KOPT-K1 (cell line): Measurements from ENCODE around the gene TRMT61B.

Experiments used
- H3K27ac ChIP-seq: fragments of 200-600 bp; sonication (generic); 2 replicates; pipeline ENCODE4 v1.5.1; 2016; ENCODE audit warnings: antibody characterized with exemption, mild to moderate bottlenecking, low read depth, low read length; ENCODE audit not compliant: poor library complexity, severe bottlenecking
- H3K36me3 ChIP-seq: fragments of 200-600 bp; sonication (generic); 2 replicates; pipeline ENCODE4 v1.5.1; 2017; ENCODE audit warnings: antibody characterized with exemption, mild to moderate bottlenecking, low read length, moderate library complexity; ENCODE audit not compliant: insufficient read depth
- H3K9me3 ChIP-seq: fragments of 200-600 bp; sonication (generic); 2 replicates; pipeline ENCODE4 v1.5.1; 2017; ENCODE audit warnings: antibody characterized with exemption, low read length, mild to moderate bottlenecking; ENCODE audit not compliant: insufficient read depth, poor library complexity, severe bottlenecking

Gene TRMT61B

DNA sequence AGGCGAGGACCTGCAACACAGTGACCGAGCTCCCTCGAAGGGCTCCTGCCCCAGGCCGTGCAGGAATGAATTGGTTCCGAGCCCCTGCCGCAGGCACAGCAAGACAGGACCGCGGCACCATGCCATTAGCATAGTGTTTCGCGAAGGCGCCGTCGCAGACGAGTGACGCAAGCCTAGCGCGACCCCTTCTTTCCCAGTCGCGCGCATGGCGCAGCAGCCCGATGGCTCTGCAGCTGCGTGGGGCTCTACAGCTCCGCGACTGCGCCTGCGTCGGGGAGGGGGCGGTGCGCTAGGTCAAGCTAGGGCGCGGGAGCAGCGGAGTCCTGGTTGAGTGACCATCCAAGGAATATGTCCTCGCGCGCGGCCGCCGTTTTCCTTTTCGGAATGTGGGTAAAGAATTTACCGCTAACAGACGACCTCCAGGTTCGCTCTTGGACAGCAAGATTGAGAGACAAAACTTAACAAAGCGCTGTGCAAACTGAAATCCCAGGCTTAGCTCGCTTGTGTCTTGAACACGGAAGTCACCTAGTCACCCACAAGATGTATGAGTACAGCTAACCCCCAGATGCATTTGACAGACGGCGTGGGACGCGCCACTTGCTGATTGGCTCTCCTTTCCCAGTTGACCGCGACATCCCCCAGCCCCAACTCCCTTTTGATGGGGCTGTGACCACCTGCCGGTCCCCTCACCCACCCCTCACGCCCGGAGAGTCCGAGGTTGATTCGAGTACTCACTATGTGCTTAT is at the start of gene TRMT61B:
TSS of gene TRMT61B (minus strand) at position 164 of the 746 bp plus-strand sequence. CDS start at position 132, 32 bp downstream.
- Histone ChIP-seq H3K9me3 (no peaks in the 10 kb centered on the region), H3K36me3 (peaks cover 24% of the 10 kb centered on the region), H3K27ac (peak within 1 kb of the TSS; percentile 82)

DNA sequence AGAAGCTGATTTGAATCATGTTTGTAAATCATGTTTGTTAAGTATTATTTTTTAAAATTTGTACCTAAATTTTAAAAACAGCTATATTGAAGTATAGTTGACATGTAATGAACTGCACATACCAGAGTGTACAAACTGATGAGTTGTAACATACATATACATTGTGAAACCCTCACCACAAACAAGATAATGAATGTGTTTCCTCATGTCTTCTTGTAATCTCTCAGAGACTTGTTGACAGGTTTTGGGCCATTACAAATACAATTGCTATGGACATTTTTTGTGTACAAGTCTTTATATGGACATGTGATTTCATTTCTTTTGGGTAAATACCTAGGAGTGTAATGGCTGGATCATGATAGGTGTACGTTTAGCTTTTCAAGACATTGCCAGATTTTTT is 45.8 kb upstream of the TRMT61B start:
- H3K36me3 ChIP-seq = peaks cover 95% of the 10 kb centered on the region
- no peak overlapping the region for H3K27ac ChIP-seq
- H3K9me3 ChIP-seq = no peaks in the 10 kb centered on the region

DNA sequence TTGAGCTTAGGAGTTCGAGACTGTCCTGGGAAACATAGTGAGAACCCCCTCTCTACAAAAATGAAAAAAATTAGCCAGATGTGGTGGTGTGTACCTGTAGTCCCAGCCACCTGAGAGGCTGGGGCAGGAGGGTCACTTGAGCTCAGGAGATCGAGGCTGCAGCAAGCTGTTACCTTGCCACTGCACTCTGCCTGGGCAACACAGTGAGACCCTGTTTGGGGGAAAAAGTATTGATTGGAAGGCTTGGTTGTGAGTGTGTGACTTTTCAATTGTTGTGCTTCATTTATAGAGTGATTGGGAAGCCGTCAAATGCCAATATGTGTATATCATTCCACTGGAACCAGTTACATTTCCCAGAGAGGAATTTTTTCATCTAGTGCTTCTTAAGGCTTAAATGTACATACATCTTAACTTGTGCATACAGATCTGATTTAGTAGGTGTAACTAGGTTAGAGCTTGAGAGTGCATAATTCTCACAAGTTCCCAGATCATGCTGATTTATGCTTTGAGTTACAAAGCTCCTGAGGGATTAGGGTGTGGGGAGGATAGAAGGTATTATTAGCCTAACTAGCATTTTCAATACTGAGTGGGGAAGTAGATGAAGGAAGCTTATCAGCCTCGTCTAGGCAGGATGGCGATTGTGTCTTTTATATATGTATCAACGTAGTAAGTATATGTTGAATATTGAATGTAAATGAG is 39.7 kb upstream of the TRMT61B start:
- no peaks in the 10 kb centered on the region for H3K9me3 ChIP-seq
- peaks cover 99% of the 10 kb centered on the region for H3K36me3 ChIP-seq
- H3K27ac ChIP-seq = no peak overlapping the region

DNA sequence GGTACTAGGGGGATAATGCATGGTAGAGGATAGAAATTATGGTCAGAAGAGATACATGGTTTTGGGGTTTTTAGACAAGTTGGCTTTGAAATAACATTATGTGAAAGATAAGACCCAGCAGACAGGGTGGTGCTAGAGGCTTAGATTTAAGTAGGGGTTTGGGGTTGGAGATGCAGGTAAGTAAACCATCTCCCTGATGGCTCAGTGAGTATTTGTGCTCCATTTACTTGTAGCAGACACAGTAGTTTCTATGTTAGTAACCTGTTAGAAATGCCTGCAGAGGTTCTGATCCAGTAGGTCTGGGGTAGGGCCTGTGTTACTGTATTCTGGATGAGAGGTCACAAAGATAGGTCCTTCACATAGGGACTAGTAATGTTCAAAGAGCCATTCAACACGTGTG is 38.1 kb upstream of the TRMT61B start:
- Histone ChIP-seq H3K27ac (no peak overlapping the region), H3K36me3 (peaks cover 99% of the 10 kb centered on the region), H3K9me3 (no peaks in the 10 kb centered on the region)

DNA sequence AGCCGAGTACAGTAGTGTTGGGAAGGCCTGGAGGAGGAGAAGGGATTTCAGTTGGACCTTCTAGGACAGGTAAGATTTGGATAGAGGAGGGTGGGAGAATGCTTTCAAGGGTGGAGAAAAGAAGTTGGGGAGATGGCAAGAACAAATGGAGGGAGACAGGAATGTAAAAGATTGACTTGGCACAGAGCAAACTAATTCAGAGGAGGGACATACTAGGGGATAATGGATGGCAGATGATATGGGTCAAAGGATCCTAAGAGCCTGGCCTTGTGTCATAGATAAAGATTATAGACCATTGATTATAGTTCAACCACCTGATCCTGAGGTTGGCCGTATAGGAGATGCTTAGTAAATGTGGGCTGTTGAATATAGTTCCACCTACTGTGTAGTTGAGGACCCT is 36.7 kb upstream of the TRMT61B start:
- H3K9me3 ChIP-seq = no peaks in the 10 kb centered on the region
- H3K27ac ChIP-seq = no peak overlapping the region
- H3K36me3 ChIP-seq = peaks cover 99% of the 10 kb centered on the region

GRCh38 chr2:28906376-28906775 is 36.3 kb upstream of the TRMT61B start:
- Histone ChIP-seq H3K27ac (no peak overlapping the region), H3K9me3 (no peaks in the 10 kb centered on the region), H3K36me3 (peaks cover 99% of the 10 kb centered on the region)

DNA sequence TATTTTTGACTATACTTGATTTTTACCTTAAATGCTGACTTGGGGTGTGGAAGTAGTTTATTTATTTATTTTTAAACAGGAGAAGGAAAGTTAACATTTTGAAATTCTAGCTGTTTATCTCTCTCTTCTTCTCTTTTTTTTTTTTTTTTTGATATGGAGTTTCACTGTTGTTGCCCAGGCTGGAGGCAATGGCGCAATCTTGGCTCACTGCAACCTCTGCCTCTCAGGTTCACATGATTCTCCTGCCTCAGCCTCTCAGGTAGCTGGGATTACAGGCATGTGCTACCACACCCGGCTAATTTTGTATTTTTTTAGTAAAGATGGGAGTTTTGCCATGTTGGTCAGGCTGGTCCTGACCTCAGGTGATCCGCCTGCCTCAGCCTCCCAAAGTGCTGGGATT is 35.4 kb upstream of the TRMT61B start:
- H3K36me3 ChIP-seq = peaks cover 97% of the 10 kb centered on the region
- H3K27ac ChIP-seq = no peak overlapping the region
- H3K9me3 ChIP-seq = no peaks in the 10 kb centered on the region

- no peaks in the 10 kb centered on the region for H3K9me3 ChIP-seq
- H3K36me3 ChIP-seq = peaks cover 92% of the 10 kb centered on the region
- no peak overlapping the region for H3K27ac ChIP-seq
These were observed 34.8 kb upstream of the TRMT61B start for GRCh38 chr2:28904802-28905457.

GRCh38 chr2:28904295-28904694 is 34.2 kb upstream of the TRMT61B start:
- Histone ChIP-seq H3K27ac (no peak overlapping the region), H3K36me3 (peaks cover 91% of the 10 kb centered on the region), H3K9me3 (no peaks in the 10 kb centered on the region)

GRCh38 chr2:28902584-28902983 is 32.5 kb upstream of the TRMT61B start:
- no peaks in the 10 kb centered on the region for H3K9me3 ChIP-seq
- no peak overlapping the region for H3K27ac ChIP-seq
- H3K36me3 ChIP-seq = peaks cover 81% of the 10 kb centered on the region

- Histone ChIP-seq H3K27ac (no peak overlapping the region), H3K36me3 (peaks cover 81% of the 10 kb centered on the region), H3K9me3 (no peaks in the 10 kb centered on the region)
These were observed 31.7 kb upstream of the TRMT61B start for GRCh38 chr2:28901841-28902240.

DNA sequence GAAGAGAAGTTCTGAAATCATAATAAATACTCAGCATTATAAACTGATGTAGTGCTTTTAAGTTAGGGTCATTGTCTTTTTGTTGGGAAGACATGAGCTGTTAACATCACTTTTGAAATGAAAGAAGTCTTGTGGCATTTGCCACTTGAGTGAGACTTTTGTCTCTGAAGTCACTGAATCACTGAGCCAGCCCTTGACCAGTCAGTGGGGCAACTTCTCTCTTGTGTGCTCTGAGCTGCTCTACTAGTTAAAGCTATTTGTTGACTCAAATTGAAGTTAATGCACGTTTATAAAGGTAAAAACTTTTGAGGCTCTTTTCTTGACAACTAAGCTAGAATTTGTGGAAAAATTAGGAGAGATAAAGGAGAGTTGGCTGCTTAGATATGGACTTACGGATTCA is 31.1 kb upstream of the TRMT61B start:
- Histone ChIP-seq H3K27ac (no peak overlapping the region), H3K9me3 (no peaks in the 10 kb centered on the region), H3K36me3 (peaks cover 77% of the 10 kb centered on the region)

DNA sequence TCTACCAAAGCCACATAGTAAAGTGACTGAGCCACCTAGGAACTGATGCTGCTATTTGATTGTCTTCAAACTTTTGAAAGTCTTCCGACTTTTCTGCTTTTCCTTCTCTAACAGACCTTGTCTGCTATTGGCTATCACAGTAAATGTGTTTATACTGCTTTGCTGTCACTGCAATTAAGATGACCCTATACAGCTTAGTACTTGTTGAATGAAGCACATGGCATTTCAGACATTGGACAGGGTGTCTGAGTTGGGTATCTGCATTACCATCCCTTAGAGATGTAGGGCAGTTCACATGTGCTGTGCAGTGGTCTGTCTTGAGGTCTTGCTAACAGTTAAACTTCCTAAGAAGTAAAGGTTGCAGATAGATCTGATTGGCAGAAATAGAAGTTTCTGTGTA is 27.9 kb upstream of the TRMT61B start:
- Histone ChIP-seq H3K9me3 (no peaks in the 10 kb centered on the region), H3K27ac (no peak overlapping the region), H3K36me3 (peaks cover 46% of the 10 kb centered on the region)

DNA sequence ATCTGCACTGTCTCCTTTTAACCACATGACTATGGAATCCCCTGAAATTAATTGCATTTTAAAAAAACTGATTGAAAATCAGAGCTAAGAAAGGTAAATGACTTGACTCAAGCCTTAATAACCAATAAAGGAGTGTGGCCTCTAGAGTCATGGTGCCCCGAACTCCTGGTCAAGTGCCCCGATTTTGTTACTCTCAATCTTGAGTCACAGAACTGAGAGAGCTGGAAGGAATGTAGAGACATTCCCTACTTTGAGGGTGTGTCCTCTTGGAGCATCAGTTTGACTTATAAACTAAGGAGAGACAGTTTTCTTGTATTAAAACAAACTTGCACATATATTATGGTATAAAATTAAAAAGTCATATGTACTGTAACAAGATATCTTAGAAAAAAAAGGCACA is 26.8 kb upstream of the TRMT61B start:
- no peak overlapping the region for H3K27ac ChIP-seq
- no peaks in the 10 kb centered on the region for H3K9me3 ChIP-seq
- peaks cover 34% of the 10 kb centered on the region for H3K36me3 ChIP-seq

DNA sequence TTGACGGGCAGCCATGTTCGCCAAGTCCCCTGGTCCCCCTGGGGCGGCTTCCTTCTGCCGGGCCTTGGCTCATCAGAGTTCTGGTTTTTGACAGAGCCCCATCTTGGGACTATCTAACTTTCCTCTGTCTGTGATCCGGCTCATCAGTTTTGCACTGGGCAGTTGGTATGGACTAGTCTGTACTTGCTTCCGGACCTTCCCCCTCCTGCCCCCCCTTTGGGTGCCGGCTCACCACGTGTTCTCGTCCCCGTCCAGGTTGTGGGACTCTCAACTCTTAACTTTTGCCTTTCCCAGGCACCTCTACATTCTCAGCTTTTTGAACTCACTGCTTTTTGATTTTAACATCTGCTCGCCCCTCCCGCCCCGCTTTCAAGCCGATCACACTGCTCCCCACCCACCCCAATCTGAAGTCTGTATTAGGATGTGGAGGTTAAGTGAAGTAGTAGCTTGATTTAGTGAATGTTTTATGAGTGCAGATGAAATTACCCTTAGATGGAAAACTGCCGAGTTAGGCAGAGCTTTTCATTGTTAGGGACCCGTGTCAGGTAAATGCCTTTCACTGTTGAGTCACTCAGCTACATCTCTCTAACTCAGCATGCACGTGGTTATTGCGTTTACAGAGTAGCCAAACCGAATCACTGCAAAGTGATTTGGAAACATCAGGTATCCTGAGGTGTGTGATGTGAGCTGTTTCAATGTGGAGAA is 25.2 kb upstream of the TRMT61B start:
- H3K9me3 ChIP-seq = no peaks in the 10 kb centered on the region
- peak overlapping the region; percentile 88 for H3K27ac ChIP-seq
- peaks cover 22% of the 10 kb centered on the region for H3K36me3 ChIP-seq
